NB4 (cell line): ENCODE measurements around the gene TBRG4.

Source experiments
- DNase-seq: peaks from one replicate; pipeline ENCODE4 v3.0.0; 2010; ENCODE audit warnings: low read depth
- H3K4me3 ChIP-seq: one replicate; pipeline ENCODE4 v1.5.1; 2011; ENCODE audit warnings: mild to moderate bottlenecking, low read depth, low read length, moderate library complexity
- CTCF ChIP-seq: IDR thresholded peaks from one replicate; pipeline ENCODE4 v1.5.1; 2012; ENCODE audit warnings: low read depth, low read length
- MAX ChIP-seq: IDR thresholded peaks from 2 replicates; pipeline ENCODE4 v1.6.1; 2011; ENCODE audit warnings: low read depth, low read length
- MYC ChIP-seq: IDR thresholded peaks from 2 replicates; pipeline ENCODE4 v1.6.1; 2011; ENCODE audit warnings: low read depth, low read length
- POLR2A ChIP-seq: IDR thresholded peaks from 2 replicates; pipeline ENCODE4 v1.6.1; 2011; ENCODE audit warnings: mild to moderate bottlenecking; ENCODE audit not compliant: insufficient read length; ENCODE audit errors: extremely low read depth

TBRG4 gene

GRCh38 chr7:45131891-45132290 lies 20.4 kb upstream of the TBRG4 start:
- TF ChIP-seq MYC (no peak), POLR2A (no peak), MAX (no peak), CTCF (no peak)
- no peak overlapping the region for H3K4me3 ChIP-seq
- no peak for DNase-seq

GRCh38 chr7:45130910-45131309 lies 19.4 kb upstream of the TBRG4 start:
- TF ChIP-seq POLR2A = no peak
- no peak for TF ChIP-seq MYC
- no peak for TF ChIP-seq CTCF
- no peak for TF ChIP-seq MAX
- no peak for DNase-seq
- H3K4me3 ChIP-seq = no peak overlapping the region

GRCh38 chr7:45129906-45130305 lies 18.4 kb upstream of the TBRG4 start:
- DNase-seq = no peak
- no peak overlapping the region for H3K4me3 ChIP-seq
- TF ChIP-seq POLR2A (no peak), MYC (no peak), CTCF (no peak), MAX (no peak)

GRCh38 chr7:45129181-45129800 lies 17.8 kb upstream of the TBRG4 start:
- no peak for DNase-seq
- H3K4me3 ChIP-seq = no peak overlapping the region
- TF ChIP-seq MYC = no peak
- no peak for TF ChIP-seq POLR2A
- TF ChIP-seq CTCF = no peak
- TF ChIP-seq MAX = no peak

GRCh38 chr7:45126920-45127319 lies 15.4 kb upstream of the TBRG4 start:
- TF ChIP-seq POLR2A (no peak), MAX (no peak)
- DNase-seq = no peak
- no peak overlapping the region for H3K4me3 ChIP-seq

GRCh38 chr7:45126201-45126600 lies 14.7 kb upstream of the TBRG4 start:
- H3K4me3 ChIP-seq = no peak overlapping the region
- TF ChIP-seq POLR2A = no peak
- TF ChIP-seq CTCF = no peak
- TF ChIP-seq MAX = no peak
- no peak for TF ChIP-seq MYC
- no peak for DNase-seq
